Measurements from ENCODE around the gene TMEM190.

Gene TMEM190

DNA sequence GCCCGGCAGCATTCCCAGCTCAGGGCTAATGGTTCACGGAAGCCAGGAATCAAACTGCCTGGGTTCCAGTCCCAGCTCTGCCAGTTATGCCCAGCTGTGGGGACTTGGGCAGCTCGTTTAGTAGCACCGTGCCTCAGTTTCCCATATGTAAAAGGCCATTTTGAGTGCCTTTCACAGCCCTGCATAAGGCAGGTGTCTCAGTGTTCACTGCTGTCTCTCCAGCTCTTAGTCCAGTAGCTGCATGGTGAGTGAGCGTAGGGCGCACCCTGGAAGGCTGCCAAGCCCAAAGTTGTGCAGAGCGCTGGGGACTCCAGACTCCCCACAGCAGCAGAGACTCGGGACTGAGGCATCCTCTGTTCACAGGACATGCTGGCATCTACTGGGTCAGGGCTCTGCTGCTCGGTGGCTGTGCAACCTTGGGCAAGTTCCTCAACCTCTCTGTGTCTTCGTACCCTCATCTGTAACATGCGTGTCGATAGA is 14.6 kb downstream of the TMEM190 start:
- H3K4me3 ChIP-seq (ENCODE audit: low read depth, low read length), result no peak overlapping the region
- TF ChIP-seq, protein P1, sequence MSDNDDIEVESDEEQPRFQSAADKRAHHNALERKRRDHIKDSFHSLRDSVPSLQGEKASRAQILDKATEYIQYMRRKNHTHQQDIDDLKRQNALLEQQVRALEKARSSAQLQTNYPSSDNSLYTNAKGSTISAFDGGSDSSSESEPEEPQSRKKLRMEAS (IDR thresholded peaks at IDR 0.05; ENCODE audit: low read depth, low read length), result no peak
- TF ChIP-seq, protein P2, sequence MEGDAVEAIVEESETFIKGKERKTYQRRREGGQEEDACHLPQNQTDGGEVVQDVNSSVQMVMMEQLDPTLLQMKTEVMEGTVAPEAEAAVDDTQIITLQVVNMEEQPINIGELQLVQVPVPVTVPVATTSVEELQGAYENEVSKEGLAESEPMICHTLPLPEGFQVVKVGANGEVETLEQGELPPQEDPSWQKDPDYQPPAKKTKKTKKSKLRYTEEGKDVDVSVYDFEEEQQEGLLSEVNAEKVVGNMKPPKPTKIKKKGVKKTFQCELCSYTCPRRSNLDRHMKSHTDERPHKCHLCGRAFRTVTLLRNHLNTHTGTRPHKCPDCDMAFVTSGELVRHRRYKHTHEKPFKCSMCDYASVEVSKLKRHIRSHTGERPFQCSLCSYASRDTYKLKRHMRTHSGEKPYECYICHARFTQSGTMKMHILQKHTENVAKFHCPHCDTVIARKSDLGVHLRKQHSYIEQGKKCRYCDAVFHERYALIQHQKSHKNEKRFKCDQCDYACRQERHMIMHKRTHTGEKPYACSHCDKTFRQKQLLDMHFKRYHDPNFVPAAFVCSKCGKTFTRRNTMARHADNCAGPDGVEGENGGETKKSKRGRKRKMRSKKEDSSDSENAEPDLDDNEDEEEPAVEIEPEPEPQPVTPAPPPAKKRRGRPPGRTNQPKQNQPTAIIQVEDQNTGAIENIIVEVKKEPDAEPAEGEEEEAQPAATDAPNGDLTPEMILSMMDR (IDR thresholded peaks at IDR 0.05; ENCODE audit: low read depth, low read length), result no peak
- no peak for TF ChIP-seq POLR2A (IDR thresholded peaks at IDR 0.05; ENCODE audit: extremely low read depth, insufficient read length)
- no peak for TF ChIP-seq MYC (IDR thresholded peaks at IDR 0.05; ENCODE audit: low read depth, low read length)
- DNase-seq (ENCODE audit: low read depth), result no peak

- no peak overlapping the region for H3K4me3 ChIP-seq (ENCODE audit: low read depth, low read length)
- TF ChIP-seq, protein P1 (IDR thresholded peaks at IDR 0.05; ENCODE audit: low read depth, low read length), result no peak
- TF ChIP-seq, protein P2 (IDR thresholded peaks at IDR 0.05; ENCODE audit: low read depth, low read length), result no peak
- TF ChIP-seq MYC (IDR thresholded peaks at IDR 0.05; ENCODE audit: low read depth, low read length) (no peak), POLR2A (IDR thresholded peaks at IDR 0.05; ENCODE audit: extremely low read depth, insufficient read length) (no peak)
Observed at GRCh38 chr19:55391702-55392615, 15.3 kb downstream of the TMEM190 start.

DNA sequence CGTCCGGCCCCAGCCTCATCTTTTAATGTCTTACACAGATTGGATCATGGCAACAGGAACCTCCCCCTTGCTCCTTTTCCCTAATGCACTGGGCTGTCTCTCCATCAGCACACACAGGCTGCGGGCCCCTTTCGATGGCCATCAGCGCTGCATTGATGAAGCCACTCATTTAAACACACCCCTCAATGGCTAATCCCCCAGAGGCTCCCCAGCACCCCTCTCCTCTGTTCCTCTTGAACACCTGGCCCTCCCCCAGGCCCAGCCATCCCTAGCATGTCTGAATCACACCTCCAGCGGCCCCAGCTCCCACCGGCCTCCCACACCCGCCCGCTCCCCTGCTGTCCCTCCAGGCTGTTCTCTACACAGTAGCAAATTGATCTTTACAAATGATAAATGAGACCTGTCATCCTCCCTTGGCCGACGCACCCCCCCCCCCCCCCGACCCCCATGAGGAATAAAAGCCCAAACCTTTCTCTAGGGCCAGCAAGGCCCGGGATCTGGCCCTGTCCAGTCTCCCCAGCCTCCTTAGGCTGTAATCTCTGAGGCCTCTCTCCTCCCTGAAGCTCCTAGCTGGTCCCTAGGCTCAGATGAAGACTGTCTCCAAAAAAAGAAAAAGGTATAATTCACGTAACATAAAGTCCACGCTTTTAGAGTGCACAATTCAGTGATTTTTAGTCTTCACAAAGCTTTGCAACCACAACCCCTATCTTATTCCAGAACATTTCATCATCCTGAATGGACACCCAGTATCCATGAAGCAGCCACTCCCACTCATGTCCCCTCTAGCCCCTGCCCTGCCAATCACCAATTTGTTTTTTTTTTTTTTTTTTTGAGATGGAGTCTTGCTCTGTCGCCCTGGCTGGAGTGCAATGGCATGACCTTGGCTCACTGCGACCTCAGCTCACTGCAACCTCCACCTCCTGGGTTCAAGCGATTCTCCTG is 16.5 kb downstream of the TMEM190 start:
- TF ChIP-seq, protein P2 (IDR thresholded peaks at IDR 0.05; ENCODE audit: low read depth, low read length), result no peak
- no peak for TF ChIP-seq MYC (IDR thresholded peaks at IDR 0.05; ENCODE audit: low read depth, low read length)
- TF ChIP-seq, protein P1 (IDR thresholded peaks at IDR 0.05; ENCODE audit: low read depth, low read length), result no peak
- TF ChIP-seq POLR2A (IDR thresholded peaks at IDR 0.05; ENCODE audit: extremely low read depth, insufficient read length), result no peak
- no peak overlapping the region for H3K4me3 ChIP-seq (ENCODE audit: low read depth, low read length)
- DNase-seq (ENCODE audit: low read depth), result no peak

More at GRCh38 chr19:55391702-55392615, 15.3 kb downstream of the TMEM190 start:
- DNase-seq (ENCODE audit: low read depth), result no peak

DNA sequence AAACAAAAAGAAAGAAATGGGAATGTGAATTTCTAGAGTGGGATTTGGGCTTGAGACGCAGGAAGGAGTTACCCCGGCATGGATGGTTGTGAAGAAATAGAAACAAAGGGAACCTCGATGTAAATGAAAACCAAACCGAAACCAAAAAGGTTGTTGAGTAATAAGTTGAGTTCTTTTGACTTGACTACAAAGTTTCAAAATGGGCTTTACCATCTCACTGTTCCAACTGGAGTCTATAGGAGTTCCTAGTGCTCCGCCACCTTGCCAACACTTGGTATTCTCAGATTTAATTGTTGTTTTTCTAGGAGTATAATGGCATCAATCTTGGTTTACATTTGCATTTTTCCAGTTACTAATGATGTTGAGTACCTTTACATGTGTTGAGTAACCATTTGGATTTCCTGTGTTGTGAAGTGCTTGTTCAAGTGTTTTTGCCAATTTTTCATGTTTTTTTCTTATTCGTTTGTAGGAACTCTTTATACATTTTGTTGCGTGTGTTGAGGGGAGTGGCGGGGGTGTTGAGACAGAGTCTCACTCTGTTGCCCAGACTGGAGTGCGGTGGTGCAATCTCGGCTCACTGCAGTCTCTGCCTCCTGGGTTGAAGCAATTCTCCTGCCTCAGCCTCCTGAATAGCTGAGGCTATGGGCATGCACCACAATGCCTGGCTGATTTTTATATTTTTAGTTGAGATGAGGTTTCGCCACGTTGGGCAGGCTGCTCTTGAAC is 21.7 kb downstream of the TMEM190 start:
- TF ChIP-seq, protein P2 (IDR thresholded peaks at IDR 0.05; ENCODE audit: low read depth, low read length), result no peak
- TF ChIP-seq, protein P1 (IDR thresholded peaks at IDR 0.05; ENCODE audit: low read depth, low read length), result no peak
- TF ChIP-seq MYC (IDR thresholded peaks at IDR 0.05; ENCODE audit: low read depth, low read length) (no peak), POLR2A (IDR thresholded peaks at IDR 0.05; ENCODE audit: extremely low read depth, insufficient read length) (no peak)
- DNase-seq (ENCODE audit: low read depth), result no peak
- no peak overlapping the region for H3K4me3 ChIP-seq (ENCODE audit: low read depth, low read length)
